ENCODE measurements around the gene HDAC4.

- TF ChIP-seq CTCF (IDR thresholded peaks at IDR 0.05; ENCODE audit: low read length) = no peak
- no peak for TF ChIP-seq EZH2 (optimal IDR thresholded peaks at IDR 0.05; ENCODE audit: low read depth, low read length)
Measured at GRCh38 chr2:239139101-239139500, 261.7 kb downstream of the HDAC4 start.
